MM.1S (cell line): ENCODE measurements around the gene CRACDL.

Source experiments
- EZH2 ChIP-seq: fragments of 300-600 bp; sonication (generic); optimal IDR thresholded peaks from 2 replicates; pipeline ENCODE3; 2017; ENCODE audit warnings: low read depth, mild to moderate bottlenecking, antibody characterized with exemption, low read length, mixed read lengths
- TF ChIP-seq, protein P1 (sequence below): fragments of 300-600 bp; sonication (generic); IDR thresholded peaks from 2 replicates; pipeline ENCODE4 v1.5.1; 2016; ENCODE audit warnings: antibody characterized with exemption, low read length, mixed read lengths

DNA sequence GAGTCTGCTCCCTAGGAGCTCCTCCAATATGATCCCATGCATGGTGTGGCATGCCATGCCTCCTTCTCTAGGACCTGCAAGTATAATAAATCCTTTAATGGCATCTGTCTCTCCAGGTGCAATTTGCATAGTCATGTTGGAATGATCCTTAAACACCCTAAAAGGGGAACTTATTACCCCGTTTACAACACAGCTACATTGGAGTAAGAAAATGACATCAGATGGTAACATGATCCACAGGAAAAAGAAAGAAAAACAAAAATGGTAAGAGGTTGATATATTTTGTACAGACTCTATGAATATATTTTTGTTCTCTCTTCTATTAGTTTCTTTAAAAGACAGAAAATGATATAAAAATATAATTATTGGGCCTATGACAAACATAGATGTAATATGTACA is 79.0 kb downstream of the CRACDL start:
- no peak for TF ChIP-seq EZH2
- TF ChIP-seq, protein P1, sequence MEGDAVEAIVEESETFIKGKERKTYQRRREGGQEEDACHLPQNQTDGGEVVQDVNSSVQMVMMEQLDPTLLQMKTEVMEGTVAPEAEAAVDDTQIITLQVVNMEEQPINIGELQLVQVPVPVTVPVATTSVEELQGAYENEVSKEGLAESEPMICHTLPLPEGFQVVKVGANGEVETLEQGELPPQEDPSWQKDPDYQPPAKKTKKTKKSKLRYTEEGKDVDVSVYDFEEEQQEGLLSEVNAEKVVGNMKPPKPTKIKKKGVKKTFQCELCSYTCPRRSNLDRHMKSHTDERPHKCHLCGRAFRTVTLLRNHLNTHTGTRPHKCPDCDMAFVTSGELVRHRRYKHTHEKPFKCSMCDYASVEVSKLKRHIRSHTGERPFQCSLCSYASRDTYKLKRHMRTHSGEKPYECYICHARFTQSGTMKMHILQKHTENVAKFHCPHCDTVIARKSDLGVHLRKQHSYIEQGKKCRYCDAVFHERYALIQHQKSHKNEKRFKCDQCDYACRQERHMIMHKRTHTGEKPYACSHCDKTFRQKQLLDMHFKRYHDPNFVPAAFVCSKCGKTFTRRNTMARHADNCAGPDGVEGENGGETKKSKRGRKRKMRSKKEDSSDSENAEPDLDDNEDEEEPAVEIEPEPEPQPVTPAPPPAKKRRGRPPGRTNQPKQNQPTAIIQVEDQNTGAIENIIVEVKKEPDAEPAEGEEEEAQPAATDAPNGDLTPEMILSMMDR: no peak
